Brain pericyte (primary cell): Measurements from ENCODE around the gene SGTB.

Experiments used
- DNase-seq: peaks from one replicate; pipeline ENCODE4 v3.0.0-alpha.2; 2012; ENCODE audit warnings: low read depth, low spot score

Gene SGTB

GRCh38 chr5:65721720-65722574 lies at the start of gene SGTB, which contains the start of gene NLN:
TSS of gene SGTB (minus strand) at chr5:65722109. CDS start at chr5:65720807, 1,302 bp downstream.
TSS of gene NLN (plus strand) at chr5:65722205. CDS start at chr5:65722374, 169 bp downstream.
- no peak for DNase-seq

GRCh38 chr5:65771266-65771665 lies 49.4 kb upstream of the SGTB start:
- no peak for DNase-seq

- DNase-seq: peak; percentile 60
These were observed 47.6 kb upstream of the SGTB start for GRCh38 chr5:65769539-65769938.

- DNase-seq: no peak
These were observed 46.9 kb upstream of the SGTB start for GRCh38 chr5:65768723-65769346.

GRCh38 chr5:65767565-65767964 lies 45.7 kb upstream of the SGTB start:
- no peak for DNase-seq

GRCh38 chr5:65766781-65767180 lies 44.9 kb upstream of the SGTB start:
- no peak for DNase-seq

GRCh38 chr5:65766175-65766574 lies 44.3 kb upstream of the SGTB start:
- no peak for DNase-seq

GRCh38 chr5:65765582-65765981 lies 43.7 kb upstream of the SGTB start:
- no peak for DNase-seq

- DNase-seq: no peak
These were observed 40.3 kb upstream of the SGTB start for GRCh38 chr5:65762234-65762633.

GRCh38 chr5:65760504-65761275 lies 38.8 kb upstream of the SGTB start:
- DNase-seq: no peak

GRCh38 chr5:65758546-65759144 lies 36.7 kb upstream of the SGTB start:
- DNase-seq: no peak

GRCh38 chr5:65753189-65753588 lies 31.3 kb upstream of the SGTB start:
- DNase-seq: no peak

GRCh38 chr5:65750938-65751337 lies 29.0 kb upstream of the SGTB start:
- DNase-seq: no peak

GRCh38 chr5:65749956-65750355 lies 28.0 kb upstream of the SGTB start:
- DNase-seq: no peak

GRCh38 chr5:65749221-65749844 lies 27.4 kb upstream of the SGTB start:
- DNase-seq: no peak

- no peak for DNase-seq
These were observed 20.8 kb upstream of the SGTB start for GRCh38 chr5:65742565-65743231.

- no peak for DNase-seq
These were observed 17.3 kb upstream of the SGTB start for GRCh38 chr5:65739162-65739561.

- no peak for DNase-seq
These were observed 16.4 kb upstream of the SGTB start for GRCh38 chr5:65738305-65738704.

- no peak for DNase-seq
These were observed 15.9 kb upstream of the SGTB start for GRCh38 chr5:65737842-65738241.

GRCh38 chr5:65736011-65736410 lies 14.1 kb upstream of the SGTB start:
- no peak for DNase-seq

- no peak for DNase-seq
These were observed 13.0 kb upstream of the SGTB start for GRCh38 chr5:65734921-65735320.
